Retina (tissue), 1 donor: ENCODE data around the gene CLMP.

Experiments
- DNase-seq: peaks from one replicate; pipeline ENCODE4 v3.0.0-alpha.2; 2016

The CLMP gene

DNA sequence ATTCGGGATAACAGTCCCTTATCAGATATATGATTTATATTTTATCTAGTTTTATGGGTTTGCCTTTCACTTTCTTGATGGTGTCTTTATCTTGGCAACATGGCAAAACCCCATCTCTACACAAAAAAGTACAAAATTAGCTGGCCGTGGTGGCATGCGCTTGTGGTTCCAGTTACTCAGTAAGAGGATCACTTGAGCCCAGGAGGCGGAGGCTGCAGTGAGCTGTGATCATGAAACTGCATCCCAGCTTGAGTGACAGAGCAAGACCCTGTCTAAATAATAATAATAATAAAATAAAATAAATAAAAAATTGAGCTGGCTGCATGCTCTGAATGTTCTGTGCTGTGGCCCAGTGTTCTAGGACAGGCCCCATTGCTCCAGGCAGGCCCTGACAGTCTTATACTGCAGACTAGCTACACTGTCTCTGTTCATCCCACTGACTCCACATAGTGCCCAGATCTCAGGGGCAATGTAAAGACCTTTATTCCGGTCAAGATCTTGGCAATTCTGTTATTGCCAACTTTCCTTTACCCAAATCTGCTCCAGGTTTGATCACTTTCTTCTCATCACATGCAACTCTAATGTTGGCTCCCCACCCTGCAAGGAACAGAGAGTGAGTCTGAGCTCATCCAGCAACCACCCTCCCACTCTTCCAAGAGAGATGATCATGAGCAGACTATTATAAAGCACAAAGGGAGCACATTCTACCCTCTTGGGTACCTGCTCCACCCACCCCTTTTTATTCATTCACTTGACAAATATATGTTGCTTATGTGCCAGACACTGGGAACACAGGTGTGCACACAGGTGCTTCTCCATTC lies 141.9 kb downstream of the CLMP start:
- DNase-seq = no peak

DNA sequence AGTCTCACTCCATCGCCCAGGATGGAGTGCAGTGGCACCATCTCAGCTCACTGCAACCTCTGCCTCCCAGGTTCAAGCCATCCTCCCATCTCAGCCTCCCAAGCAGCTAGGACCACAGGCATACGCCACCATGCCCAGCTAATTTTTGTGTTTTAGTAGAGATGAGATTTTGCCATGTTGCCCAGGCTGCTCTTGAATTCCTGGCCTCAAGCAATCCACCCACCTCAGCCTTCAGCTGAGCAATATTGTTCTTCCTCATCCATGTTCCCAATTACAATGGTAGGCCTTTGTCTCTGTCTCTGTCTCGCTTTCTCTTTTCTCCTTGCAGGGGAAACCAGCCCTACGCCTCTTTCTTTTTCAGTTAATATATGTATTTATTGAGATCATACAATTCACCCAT lies 143.4 kb downstream of the CLMP start:
- no peak for DNase-seq

DNA sequence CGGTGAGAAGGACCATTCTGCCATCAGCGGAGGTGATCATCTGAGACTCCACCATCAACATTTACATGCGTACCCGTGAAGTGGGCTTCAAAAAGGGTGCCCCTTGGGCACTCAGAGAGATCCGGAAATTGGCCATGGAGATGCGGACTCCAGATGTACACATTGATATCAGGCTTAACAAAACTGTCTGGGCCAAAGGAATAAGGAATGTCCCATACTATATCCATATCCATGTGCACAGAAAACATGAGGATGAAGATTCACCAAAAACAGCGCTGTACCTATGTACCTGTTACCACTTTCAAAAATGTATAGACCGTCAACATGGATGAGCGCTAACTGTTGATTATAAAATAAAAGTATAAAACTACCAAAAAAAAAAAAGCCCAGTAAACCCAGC lies 143.9 kb downstream of the CLMP start:
- no peak for DNase-seq

DNA sequence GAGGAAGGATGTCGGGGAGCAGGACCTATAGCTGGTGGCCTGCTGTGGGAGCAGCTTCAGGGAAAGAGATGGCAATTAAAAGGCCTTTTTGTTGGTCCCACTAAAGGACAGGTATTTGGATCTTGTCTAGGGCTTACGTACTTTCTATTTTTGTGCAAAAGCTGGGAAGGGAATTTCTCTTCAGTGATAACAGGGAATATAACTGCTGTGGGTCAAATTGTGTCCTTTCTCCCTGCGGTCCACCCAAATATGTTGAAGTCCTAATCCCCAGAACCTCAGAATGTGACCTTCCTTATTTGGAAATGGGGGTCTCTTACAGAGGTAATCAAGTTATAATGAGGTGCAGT lies 147.1 kb downstream of the CLMP start:
- no peak for DNase-seq

DNA sequence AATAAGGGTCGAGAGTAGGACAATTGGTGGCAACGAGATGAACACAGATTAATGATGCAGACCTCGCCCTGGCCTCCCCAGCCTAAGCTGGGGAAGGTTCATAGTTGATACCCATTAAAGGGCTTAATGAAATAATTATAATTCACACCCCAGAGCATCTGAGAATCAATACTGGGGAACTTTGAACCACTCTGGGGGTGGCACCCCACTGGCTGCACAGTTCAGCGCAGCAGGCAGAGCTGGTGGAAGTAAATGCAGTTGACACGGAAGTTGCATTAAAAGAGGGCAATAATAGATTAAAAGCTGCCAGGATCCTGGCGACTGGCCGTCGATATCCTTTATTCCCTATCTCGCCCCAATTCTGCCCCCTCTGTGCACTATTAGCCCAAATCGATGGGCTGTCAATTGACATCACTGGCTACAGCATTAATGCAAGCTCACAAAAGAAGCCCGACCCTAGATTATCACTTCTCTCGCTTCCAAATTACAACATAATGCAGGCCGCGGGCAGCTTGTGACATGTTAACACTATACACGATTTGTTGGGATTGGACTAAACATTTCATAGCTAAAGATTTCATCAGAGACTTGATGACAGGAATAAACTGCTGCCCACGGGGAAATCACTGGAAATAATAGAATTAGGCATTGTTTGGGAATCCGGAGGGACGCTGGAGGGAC lies 147.6 kb downstream of the CLMP start:
- DNase-seq = peak; percentile 64

DNA sequence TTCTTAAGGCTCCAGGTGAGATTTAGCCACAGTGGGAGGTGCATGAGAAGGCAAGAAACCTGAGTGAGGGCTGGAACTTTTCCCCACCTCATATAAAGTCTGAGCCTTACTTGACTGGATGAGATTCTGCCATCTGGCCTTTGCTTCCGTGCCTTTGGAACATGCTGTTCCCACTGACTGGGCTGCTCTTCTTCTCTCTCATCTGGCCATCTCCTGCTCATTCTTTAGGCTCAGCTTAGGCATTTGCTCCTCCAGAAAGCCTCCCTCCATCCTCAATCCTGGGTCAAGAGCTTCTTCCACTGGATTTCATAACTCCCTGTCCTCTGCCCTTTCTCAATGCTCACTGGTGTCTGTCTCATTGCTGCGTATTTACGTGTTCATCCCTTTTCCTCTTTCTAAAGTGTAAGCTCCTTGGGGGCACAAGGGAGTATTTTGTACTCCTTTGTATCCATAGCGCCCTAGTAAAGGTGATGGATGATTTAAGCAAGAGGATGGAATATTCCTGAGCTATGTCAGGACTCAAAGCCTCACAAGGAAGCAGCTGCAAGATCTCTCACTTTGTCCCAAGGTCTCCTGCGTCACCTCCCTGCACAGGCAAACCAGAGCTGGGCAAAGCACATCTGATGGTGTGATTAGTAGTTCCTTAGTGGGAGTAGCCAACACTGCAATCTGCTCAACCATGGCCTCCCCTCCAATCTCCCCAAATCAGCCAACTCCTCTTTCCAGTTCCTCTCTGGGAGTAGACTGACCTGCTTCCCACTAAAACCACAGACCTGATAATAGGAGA lies 148.4 kb downstream of the CLMP start:
- DNase-seq = no peak

DNA sequence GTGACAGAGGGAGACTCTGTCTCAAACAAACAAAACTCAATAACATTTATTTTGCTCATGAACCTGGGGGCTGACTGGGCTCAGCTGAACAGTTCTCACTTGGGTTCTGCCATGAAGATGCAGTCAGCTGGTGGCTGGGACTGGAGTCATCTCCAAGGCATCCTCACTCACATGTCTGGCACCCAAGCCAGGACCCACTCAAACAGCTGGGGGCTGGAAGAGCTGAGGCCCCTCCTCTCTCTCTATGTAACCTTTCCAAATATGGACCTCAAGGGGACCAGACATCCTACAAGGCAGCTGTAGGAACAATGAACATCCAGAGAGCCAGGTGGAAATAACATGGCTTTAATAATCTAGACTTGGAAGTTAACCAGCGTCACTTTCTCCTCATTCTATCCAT lies 149.9 kb downstream of the CLMP start:
- no peak for DNase-seq

DNA sequence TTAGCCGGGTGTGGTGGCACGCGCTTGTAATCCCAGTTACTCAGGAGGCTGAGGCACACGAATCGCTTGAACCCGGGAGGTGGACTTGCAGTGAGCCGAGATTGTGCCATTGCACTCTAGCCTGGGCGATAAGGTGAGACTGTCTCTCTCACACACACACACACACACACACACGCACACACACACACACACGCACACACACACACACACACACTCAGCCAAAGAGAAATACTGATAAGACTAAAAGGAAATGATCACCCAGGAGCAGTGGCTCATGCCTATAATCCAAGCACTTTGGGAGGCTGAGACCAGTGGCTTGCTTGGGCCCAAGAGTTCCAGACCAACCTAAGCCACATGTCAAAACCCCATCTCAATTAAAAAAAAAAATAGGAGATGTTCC lies 153.9 kb downstream of the CLMP start:
- no peak for DNase-seq

DNA sequence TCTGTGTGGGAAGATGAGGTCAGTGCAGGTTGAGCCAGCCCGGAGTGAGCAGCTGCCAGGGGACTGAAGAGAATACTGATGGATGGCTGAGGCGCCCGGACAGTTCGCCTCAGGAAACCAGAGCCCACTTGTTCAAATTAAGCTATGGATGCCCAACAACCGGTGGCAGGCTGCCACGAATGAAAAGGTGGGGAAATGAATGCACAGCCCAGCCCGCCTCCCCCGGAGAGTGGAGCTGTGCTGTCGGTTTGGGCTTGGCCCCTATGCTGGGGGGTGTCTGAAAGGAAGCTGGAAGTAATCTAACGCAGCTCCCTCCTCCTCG lies 155.0 kb downstream of the CLMP start:
- DNase-seq = no peak

DNA sequence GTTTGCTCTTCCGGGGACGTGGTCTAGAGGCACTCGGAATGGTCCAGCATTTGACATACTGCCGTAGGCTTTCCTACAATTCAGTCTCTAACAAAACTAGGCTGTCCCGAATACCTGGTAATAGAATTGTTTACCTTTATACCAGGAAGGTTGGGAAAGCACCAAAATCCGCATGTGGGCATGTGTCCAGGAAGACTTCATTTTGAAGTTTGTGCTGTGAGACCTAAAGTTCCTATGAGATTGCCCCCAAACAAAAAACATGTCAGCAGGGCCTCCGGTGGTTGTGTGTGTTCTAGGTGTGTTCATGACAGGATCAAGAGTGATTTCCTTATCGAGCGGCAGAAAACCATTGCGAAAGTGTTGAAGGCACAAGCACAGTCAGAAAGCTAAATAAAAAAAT lies 159.2 kb downstream of the CLMP start:
- DNase-seq = no peak

DNA sequence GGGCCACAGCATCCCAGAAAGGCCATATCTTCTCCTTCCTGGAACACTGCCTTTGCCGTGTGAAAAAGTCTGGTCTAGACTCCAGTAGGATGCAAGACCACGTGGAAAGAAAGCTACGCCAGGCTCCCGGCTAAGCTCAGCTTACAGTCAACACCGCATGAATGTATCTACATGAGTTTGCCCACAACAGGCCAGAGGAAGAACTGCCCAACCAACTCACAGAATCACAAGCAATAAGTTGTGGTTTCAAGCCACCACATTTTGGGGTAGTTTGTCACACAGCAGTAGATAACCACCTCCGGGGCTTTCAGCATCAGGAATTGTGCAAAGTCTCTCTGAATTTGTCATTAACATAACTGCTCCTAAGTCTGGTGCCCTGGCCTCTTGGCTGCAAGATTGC lies 160.5 kb downstream of the CLMP start:
- no peak for DNase-seq

DNA sequence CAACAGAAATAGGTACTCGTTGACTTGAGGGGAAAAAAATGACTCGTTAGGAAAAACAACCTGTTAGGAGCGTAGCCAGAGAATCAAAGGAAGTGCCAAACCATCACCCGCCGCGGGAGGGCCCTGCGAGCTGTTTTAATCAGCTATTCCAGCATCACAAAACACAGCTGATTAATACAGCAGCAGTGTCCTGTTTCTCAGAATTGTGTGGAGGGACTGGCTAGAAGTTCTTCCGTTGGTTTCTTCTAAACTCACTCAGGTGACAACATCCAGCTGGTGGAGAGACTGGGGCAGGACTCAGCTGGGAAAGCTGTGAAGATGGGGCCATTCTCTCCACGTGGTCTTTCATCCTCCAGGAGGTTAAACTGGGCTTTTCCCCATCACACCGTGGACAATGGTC lies 161.2 kb downstream of the CLMP start:
- no peak for DNase-seq

DNA sequence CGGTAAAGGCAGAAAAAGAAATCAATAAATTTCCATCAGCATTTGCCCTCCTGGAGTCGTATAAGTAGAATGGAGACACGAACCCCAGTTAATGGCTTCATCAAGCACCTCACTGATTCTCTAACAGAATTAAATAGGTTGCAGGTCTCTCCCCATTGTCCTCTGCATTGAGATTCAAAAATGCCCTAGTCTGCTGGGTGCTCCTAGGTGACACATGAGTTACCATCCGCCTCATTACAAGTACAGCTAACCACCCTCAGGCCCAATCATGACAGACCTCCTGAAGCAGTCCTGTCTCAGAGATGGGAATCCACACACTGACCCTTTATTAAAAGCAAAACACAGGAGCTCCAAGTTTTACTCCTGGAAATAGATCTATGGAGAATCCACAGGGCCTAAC lies 164.5 kb downstream of the CLMP start:
- no peak for DNase-seq

DNA sequence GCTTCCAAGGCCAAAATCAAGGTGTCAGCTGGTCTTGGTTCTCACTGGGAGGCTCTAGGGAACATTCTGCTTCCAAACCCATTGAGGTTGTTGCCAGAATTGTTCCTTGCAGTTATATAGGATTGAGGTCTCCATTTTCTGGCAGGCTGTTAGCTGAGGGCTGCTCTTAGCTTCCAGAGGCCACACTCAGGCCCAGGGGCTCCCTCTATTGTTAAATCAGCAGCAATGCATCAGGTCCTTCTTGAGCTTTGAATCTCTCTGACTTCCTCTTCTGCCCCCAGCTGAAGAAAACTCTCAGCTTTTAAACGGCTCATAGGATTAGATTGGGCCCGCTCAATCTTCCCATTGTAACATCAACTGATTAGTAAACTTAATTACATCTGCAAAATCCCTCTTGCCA lies 174.1 kb downstream of the CLMP start:
- no peak for DNase-seq
